Mucosa of descending colon (tissue), 3 donors: ENCODE data around the gene ZEB2. TPM values are rescaled to one million over a fixed set of nuclear protein-coding genes. Genes with fewer than 3 reads are reported as not detected.

ENCODE experiments used
- ATAC-seq: fragments of 200-7000 bp; cut with Tn5 transposase; one replicate; pipeline ENCODE4 v1.9.1; 2020; ENCODE audit warnings: mild to moderate bottlenecking, moderate library complexity
- DNase-seq, 3 donors: peaks; one replicate each; pipeline ENCODE4 v3.0.0-alpha.2; 2020
- H3K36me3 ChIP-seq: fragments of 200-600 bp; one replicate; pipeline ENCODE4 v1.8.0; 2021; ENCODE audit warnings: low read depth, mild to moderate bottlenecking
- H3K4me1 ChIP-seq: fragments of 200-600 bp; one replicate; pipeline ENCODE4 v1.8.0; 2021; ENCODE audit warnings: low read depth, mild to moderate bottlenecking
- H3K4me3 ChIP-seq: fragments of 200-600 bp; one replicate; pipeline ENCODE4 v1.8.0; 2021; ENCODE audit warnings: mild to moderate bottlenecking
- H3K9me3 ChIP-seq: fragments of 200-600 bp; one replicate; pipeline ENCODE4 v1.8.0; 2021; ENCODE audit warnings: mild to moderate bottlenecking
- CTCF ChIP-seq: fragments of 200-600 bp; IDR thresholded peaks from one replicate; pipeline ENCODE4 v1.8.0; 2022; ENCODE audit warnings: antibody characterized with exemption, mild to moderate bottlenecking
- intact Hi-C, 2 donors: fragments of 100-400 bp; cut with DNase I in 1 of 2; cut with micrococcal nuclease in 1 of 2; formaldehyde crosslinking; loops; one replicate each; pipeline versions ENCODE4 v1.11.0 to v1.11.1; 2022; cut with DNase I, micrococcal nuclease
- total RNA-seq, 3 donors: library from RNA; stranded (reverse); fragmentation: NEBNext Ultra II Directional in 2 of 3; extraction: Animal tissue kit (Norgen Biotek cat#: 25700) in 2 of 3; gene quantifications; one replicate each; pipeline versions ENCODE4 v1.2.1 to v1.2.4, GENCODE V29; 2021 to 2023
- donor health status: DM: no; HTN: no; CAD: no; lungs with moderate emphysema.
- donor health status: DM: no; HTN: no; CAD: no.
- donor health status: DM: no; HTN: yes; CAD: no.

Gene ZEB2
- total RNA-seq, 3 donors from 2014 or later, result 19.0 to 80.1 (median 48.6) TPM

GRCh38 chr2:144437636-144438035 lies 82.3 kb downstream of the ZEB2 start:
- TF ChIP-seq CTCF, result no peak
- ATAC-seq (peak; percentile 84), DNase-seq (no peak)
- intact Hi-C loops, result no loop called here
- Histone ChIP-seq H3K36me3 (no peaks in the 10 kb centered on the region), H3K9me3 (no peaks in the 10 kb centered on the region), H3K4me1 (peaks cover 8% of the 10 kb centered on the region), H3K4me3 (no peak overlapping the region)

GRCh38 chr2:144434425-144435222 lies 85.3 kb downstream of the ZEB2 start:
- H3K4me1 ChIP-seq, result peaks cover 8% of the 10 kb centered on the region
- H3K9me3 ChIP-seq, result no peaks in the 10 kb centered on the region
- ATAC-seq, result no peak
- no peak for TF ChIP-seq CTCF
- no peaks in the 10 kb centered on the region for H3K36me3 ChIP-seq
- no peak for DNase-seq
- intact Hi-C loops, result no loop called here
- no peak overlapping the region for H3K4me3 ChIP-seq

GRCh38 chr2:144432921-144433320 lies 87.0 kb downstream of the ZEB2 start:
- no peak overlapping the region for H3K4me3 ChIP-seq
- H3K4me1 ChIP-seq, result peaks cover 8% of the 10 kb centered on the region
- no peak for TF ChIP-seq CTCF
- intact Hi-C loops, result no loop called here
- DNase-seq (no peak), ATAC-seq (no peak)
- no peaks in the 10 kb centered on the region for H3K9me3 ChIP-seq
- no peaks in the 10 kb centered on the region for H3K36me3 ChIP-seq

- Histone ChIP-seq H3K36me3 (no peaks in the 10 kb centered on the region), H3K9me3 (no peaks in the 10 kb centered on the region), H3K4me3 (no peak overlapping the region), H3K4me1 (peaks cover 2% of the 10 kb centered on the region)
- ATAC-seq (no peak), DNase-seq (no peak)
- intact Hi-C loops, result no loop called here
- no peak for TF ChIP-seq CTCF
Measured at GRCh38 chr2:144431998-144432397, 87.9 kb downstream of the ZEB2 start.

GRCh38 chr2:144431392-144431783 lies 88.5 kb downstream of the ZEB2 start:
- intact Hi-C loops, result no loop called here
- no peak for ATAC-seq
- H3K4me1 ChIP-seq, result no peaks in the 10 kb centered on the region
- H3K4me3 ChIP-seq, result no peak overlapping the region
- DNase-seq, result no peak
- TF ChIP-seq CTCF, result no peak
- no peaks in the 10 kb centered on the region for H3K9me3 ChIP-seq
- H3K36me3 ChIP-seq, result no peaks in the 10 kb centered on the region
